ENCODE data around the gene GSN. TPM values are rescaled to one million over a fixed set of nuclear protein-coding genes. Genes with fewer than 3 reads are reported as not detected.

GSN gene
- total and polyA plus RNA-seq, 2 of the 13 experiments (the other 11 are each of a cell fraction or from before 2014, with no cell fraction given): 294 to 307 TPM

DNA sequence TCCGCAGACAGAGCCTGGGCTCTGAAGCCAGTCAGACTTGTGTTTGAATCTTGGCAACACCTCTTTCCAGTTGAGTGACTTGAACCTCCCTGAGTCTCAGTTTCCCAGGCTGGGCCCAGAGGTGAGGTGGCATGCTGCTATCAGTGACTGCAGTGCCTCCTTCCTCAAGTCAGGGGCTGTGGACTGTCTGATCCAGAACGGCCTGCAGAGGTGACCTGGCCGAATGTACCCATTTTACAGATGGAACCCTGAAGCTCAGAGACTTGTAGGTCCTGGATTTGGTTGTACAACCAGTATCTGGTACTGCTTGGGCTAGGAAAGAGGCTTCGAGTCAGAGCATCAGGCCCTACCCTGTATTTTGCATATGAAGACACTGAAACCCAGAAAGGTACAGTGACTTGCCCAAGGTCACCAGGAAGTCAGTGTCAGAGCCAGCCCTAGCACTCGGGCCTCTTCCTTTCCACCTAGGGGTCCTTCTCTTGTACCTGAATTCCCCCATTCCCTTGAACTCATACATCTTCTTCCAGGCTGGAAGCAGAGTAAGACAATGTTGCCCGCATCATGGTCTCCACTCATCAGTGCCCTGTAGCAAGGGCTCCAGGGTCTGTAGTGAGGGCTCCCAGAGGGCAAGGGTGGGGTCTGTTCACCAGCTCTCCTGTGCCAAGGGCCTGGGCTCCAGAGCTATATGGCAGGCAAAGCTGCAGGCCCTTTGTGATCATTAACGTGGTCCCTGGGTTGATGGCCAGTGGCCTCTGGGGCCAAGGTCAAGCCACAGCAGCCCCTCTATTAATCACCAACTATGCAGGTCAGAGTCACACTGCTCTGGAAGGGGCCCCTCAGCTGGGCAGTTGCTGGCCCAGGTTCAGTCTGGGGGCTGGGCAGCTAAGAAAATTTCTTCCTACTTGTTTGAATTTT lies 28.5 kb downstream of the GSN start (continued):
- TF ChIP-seq SRSF9 (IDR thresholded peaks at IDR 0.05; ENCODE audit: borderline replicate concordance, insufficient read depth, low read depth, low read length, poor library complexity, severe bottlenecking): no peak
- no peak for TF ChIP-seq CEBPB (IDR thresholded peaks at IDR 0.05; ENCODE audit: borderline replicate concordance, low read depth, low read length)
- peak; percentile 69; the same call in 1 of the 2 replicates for TF ChIP-seq MYC (CRISPR knock-in tag; IDR thresholded peaks at IDR 0.05; ENCODE audit: borderline replicate concordance)
- peak; percentile 96 for TF ChIP-seq PPARG (CRISPR knock-in tag; conservative IDR thresholded peaks at IDR 0.05)
- peak; percentile 38 for TF ChIP-seq POLR2G (IDR thresholded peaks at IDR 0.05; ENCODE audit: low read depth, low read length)
- TF ChIP-seq, protein P1, sequence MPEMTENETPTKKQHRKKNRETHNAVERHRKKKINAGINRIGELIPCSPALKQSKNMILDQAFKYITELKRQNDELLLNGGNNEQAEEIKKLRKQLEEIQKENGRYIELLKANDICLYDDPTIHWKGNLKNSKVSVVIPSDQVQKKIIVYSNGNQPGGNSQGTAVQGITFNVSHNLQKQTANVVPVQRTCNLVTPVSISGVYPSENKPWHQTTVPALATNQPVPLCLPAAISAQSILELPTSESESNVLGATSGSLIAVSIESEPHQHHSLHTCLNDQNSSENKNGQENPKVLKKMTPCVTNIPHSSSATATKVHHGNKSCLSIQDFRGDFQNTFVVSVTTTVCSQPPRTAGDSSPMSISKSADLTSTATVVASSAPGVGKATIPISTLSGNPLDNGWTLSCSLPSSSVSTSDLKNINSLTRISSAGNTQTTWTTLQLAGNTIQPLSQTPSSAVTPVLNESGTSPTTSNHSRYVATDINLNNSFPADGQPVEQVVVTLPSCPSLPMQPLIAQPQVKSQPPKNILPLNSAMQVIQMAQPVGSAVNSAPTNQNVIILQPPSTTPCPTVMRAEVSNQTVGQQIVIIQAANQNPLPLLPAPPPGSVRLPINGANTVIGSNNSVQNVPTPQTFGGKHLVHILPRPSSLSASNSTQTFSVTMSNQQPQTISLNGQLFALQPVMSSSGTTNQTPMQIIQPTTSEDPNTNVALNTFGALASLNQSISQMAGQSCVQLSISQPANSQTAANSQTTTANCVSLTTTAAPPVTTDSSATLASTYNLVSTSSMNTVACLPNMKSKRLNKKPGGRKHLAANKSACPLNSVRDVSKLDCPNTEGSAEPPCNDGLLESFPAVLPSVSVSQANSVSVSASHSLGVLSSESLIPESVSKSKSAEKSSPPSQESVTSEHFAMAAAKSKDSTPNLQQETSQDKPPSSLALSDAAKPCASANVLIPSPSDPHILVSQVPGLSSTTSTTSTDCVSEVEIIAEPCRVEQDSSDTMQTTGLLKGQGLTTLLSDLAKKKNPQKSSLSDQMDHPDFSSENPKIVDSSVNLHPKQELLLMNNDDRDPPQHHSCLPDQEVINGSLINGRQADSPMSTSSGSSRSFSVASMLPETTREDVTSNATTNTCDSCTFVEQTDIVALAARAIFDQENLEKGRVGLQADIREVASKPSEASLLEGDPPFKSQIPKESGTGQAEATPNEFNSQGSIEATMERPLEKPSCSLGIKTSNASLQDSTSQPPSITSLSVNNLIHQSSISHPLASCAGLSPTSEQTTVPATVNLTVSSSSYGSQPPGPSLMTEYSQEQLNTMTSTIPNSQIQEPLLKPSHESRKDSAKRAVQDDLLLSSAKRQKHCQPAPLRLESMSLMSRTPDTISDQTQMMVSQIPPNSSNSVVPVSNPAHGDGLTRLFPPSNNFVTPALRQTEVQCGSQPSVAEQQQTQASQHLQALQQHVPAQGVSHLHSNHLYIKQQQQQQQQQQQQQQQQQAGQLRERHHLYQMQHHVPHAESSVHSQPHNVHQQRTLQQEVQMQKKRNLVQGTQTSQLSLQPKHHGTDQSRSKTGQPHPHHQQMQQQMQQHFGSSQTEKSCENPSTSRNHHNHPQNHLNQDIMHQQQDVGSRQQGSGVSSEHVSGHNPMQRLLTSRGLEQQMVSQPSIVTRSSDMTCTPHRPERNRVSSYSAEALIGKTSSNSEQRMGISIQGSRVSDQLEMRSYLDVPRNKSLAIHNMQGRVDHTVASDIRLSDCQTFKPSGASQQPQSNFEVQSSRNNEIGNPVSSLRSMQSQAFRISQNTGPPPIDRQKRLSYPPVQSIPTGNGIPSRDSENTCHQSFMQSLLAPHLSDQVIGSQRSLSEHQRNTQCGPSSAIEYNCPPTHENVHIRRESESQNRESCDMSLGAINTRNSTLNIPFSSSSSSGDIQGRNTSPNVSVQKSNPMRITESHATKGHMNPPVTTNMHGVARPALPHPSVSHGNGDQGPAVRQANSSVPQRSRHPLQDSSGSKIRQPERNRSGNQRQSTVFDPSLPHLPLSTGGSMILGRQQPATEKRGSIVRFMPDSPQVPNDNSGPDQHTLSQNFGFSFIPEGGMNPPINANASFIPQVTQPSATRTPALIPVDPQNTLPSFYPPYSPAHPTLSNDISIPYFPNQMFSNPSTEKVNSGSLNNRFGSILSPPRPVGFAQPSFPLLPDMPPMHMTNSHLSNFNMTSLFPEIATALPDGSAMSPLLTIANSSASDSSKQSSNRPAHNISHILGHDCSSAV (CRISPR knock-in tag; IDR thresholded peaks at IDR 0.05; ENCODE audit: borderline replicate concordance): no peak
- peak; percentile 79 for TF ChIP-seq DPF2 (CRISPR knock-in tag; IDR thresholded peaks at IDR 0.05; ENCODE audit: borderline replicate concordance, low read depth)
- peak; percentile 72; the same call in 1 of the 2 replicates for TF ChIP-seq ZNF292 (CRISPR knock-in tag; IDR thresholded peaks at IDR 0.05; ENCODE audit: borderline replicate concordance, low read depth)
- no peak for TF ChIP-seq MTF2 (CRISPR knock-in tag; IDR thresholded peaks at IDR 0.05; ENCODE audit: borderline replicate concordance)
- TF ChIP-seq ZNF572 (CRISPR knock-in tag; IDR thresholded peaks at IDR 0.05): peak; percentile 63; the same call in 1 of the 2 replicates
- peak; percentile 72; the same call in 1 of the 2 replicates for TF ChIP-seq MEIS2 (CRISPR knock-in tag; IDR thresholded peaks at IDR 0.05)
- TF ChIP-seq, protein P2, sequence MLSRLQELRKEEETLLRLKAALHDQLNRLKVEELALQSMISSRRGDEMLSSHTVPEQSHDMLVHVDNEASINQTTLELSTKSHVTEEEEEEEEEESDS (CRISPR knock-in tag; IDR thresholded peaks at IDR 0.05; ENCODE audit: borderline replicate concordance): 0 out of 2 replicates have a peak, but pooled peaks have one; percentile 34
- no peak for TF ChIP-seq TCF7L2 (IDR thresholded peaks at IDR 0.05; ENCODE audit: low read depth, low read length)
- TF ChIP-seq CBFB (CRISPR knock-in tag; IDR thresholded peaks at IDR 0.05): peak; percentile 66; the same call in 1 of the 2 replicates
- TF ChIP-seq, protein P3, sequence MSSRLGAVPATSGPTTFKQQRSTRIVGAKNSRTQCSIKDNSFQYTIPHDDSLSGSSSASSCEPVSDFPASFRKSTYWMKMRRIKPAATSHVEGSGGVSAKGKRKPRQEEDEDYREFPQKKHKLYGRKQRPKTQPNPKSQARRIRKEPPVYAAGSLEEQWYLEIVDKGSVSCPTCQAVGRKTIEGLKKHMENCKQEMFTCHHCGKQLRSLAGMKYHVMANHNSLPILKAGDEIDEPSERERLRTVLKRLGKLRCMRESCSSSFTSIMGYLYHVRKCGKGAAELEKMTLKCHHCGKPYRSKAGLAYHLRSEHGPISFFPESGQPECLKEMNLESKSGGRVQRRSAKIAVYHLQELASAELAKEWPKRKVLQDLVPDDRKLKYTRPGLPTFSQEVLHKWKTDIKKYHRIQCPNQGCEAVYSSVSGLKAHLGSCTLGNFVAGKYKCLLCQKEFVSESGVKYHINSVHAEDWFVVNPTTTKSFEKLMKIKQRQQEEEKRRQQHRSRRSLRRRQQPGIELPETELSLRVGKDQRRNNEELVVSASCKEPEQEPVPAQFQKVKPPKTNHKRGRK (CRISPR knock-in tag; IDR thresholded peaks at IDR 0.05): no peak
- TF ChIP-seq ZNF569 (CRISPR knock-in tag; IDR thresholded peaks at IDR 0.05; ENCODE audit: borderline replicate concordance): no peak
- TF ChIP-seq, protein P4, sequence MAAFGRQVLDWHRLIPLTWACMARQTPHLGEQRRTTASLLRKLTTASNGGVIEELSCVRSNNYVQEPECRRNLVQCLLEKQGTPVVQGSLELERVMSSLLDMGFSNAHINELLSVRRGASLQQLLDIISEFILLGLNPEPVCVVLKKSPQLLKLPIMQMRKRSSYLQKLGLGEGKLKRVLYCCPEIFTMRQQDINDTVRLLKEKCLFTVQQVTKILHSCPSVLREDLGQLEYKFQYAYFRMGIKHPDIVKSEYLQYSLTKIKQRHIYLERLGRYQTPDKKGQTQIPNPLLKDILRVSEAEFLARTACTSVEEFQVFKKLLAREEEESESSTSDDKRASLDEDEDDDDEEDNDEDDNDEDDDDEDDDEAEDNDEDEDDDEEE (CRISPR knock-in tag; IDR thresholded peaks at IDR 0.05): no peak

All from HepG2 (cell line).